Mucosa of stomach (tissue), 1 donor: Measurements from ENCODE around the gene ZNF383.
"Not testable (repeated sequence)": the region's sequence is repeated elsewhere in the genome, so short reads cannot be mapped to it uniquely, and the experiment has no call there.

Source experiments
- H3K27me3 ChIP-seq: one replicate; pipeline ENCODE4 v1.7.0; 2013; ENCODE audit warnings: mild to moderate bottlenecking, low read length; ENCODE audit not compliant: control insufficient read depth, insufficient read depth
- H3K36me3 ChIP-seq: one replicate; pipeline ENCODE4 v1.7.0; 2013; ENCODE audit warnings: low read length; ENCODE audit not compliant: control insufficient read depth, insufficient read depth
- H3K4me1 ChIP-seq: one replicate; pipeline ENCODE4 v1.7.0; 2013; ENCODE audit warnings: mild to moderate bottlenecking, low read length; ENCODE audit not compliant: control insufficient read depth, insufficient read depth
- H3K4me3 ChIP-seq: one replicate; pipeline ENCODE4 v1.7.0; 2013; ENCODE audit warnings: low read length
- H3K9ac ChIP-seq: one replicate; pipeline ENCODE4 v1.7.0; 2013; ENCODE audit warnings: mild to moderate bottlenecking, low read length, moderate library complexity
- H3K9me3 ChIP-seq: one replicate; pipeline ENCODE4 v1.7.0; 2013; ENCODE audit warnings: mild to moderate bottlenecking, low read length, moderate library complexity; ENCODE audit not compliant: control insufficient read depth
- donor health status: Pancreatic carcinoma.

ZNF383 gene

DNA sequence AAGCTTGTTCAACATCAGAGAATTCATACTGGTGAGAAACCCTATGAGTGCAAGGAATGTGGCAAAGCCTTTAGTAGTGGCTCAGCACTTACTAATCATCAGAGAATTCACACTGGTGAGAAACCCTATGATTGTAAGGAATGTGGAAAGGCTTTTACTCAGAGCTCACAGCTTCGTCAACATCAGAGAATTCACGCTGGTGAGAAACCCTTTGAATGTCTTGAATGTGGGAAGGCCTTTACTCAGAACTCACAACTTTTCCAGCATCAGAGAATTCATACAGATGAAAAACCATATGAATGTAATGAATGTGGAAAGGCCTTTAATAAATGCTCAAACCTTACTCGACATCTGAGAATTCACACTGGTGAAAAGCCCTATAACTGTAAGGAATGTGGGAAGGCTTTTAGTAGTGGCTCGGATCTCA lies 25.2 kb downstream of the ZNF383 start:
- Histone ChIP-seq H3K4me1 (no peaks in the 10 kb centered on the region), H3K4me3 (no peak overlapping the region), H3K36me3 (peaks cover 15% of the 10 kb centered on the region), H3K9me3 (peaks cover 38% of the 10 kb centered on the region), H3K27me3 (no peaks in the 10 kb centered on the region), H3K9ac (no peak overlapping the region)

DNA sequence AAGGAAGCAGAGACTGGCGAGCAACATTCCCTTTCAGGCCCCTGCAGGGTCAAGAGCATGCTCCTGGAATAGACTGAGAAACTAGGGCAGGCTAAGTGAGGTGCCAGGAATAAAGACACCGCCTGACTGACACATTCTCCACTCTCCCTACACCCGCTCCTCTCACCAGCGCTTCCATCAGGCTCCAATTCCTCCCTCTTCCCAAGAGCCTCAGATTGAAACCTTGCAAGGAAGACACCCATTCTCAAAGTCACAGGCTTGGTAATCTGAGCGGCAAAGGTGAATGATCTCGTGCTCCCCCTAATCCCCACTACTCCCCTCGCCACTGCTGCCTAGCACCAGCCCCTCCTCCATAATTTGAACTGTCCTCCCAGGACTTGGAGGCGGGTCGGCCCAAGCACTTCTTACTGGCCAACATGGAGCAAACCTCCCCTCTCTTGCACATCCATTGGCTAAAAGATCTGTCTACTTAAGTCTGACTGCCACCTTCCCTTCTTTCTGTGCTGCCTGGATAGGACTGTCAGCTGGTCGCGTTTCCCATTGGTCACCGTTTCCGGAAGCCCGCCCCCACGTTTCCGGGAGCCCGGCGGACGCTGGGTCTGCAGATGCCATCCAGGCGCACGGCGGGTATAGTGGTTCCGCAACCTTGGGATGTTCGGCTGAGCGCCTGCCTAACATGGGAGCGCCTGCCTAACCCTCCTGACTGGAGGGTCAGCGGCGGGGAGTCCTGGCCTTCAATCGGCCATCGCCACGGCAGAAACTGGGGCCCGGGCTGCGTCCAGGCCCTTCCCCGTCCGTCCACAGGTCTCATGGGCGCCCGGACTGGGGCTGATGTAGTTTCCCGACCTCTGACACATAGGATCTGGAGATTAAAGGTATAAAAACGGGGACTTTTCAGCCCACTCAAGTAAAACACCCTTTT lies 33.6 kb downstream of the ZNF383 start:
- H3K4me1 ChIP-seq = no peaks in the 10 kb centered on the region
- no peaks in the 10 kb centered on the region for H3K36me3 ChIP-seq
- peak overlapping the region; percentile 54 for H3K4me3 ChIP-seq
- peaks cover 1% of the 10 kb centered on the region for H3K9me3 ChIP-seq
- no peaks in the 10 kb centered on the region for H3K27me3 ChIP-seq
- H3K9ac ChIP-seq = peak overlapping the region; percentile 56

DNA sequence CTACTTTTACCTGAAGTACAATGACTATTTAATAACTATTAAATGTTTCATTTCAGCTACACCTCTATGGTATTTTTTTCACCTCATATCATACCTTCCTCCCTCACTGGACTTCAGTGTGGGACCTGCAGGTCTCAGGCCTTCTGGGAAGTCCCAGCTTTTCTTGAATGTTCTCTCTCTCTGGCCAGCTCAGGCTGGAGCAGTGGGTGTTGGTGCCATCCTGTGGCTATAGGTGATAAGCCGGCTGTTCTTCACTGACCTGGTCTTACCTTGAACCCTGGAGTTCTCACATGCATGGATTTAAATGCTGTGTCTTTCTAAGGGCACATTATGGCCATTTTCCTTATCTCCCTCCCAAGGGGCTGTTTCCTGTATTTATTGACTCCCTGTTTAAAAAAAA lies 45.0 kb downstream of the ZNF383 start:
- not testable (repeated sequence) for H3K27me3 ChIP-seq, H3K9me3 ChIP-seq, H3K4me1 ChIP-seq, H3K36me3 ChIP-seq, H3K9ac ChIP-seq, H3K4me3 ChIP-seq

DNA sequence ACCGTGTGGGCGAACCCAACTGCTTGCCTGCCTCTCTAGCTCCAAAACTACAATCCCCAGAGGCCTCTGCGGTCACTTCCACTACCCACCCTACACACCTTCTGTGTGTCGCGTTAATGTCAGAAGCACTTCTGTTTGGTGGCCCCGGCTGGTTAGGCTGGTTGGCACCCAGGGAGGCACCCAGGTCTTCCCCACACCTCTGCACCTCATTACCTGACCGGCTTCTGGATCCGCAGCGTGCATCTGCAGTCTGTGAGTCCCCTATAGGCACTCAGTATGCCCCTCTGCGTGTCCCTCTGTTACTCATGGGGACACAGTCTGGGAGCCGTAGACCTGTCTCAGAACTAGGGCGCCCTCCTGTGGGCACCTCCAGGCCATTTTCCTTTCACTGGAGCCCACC lies 49.0 kb downstream of the ZNF383 start:
- not testable (repeated sequence) for H3K36me3 ChIP-seq, H3K4me3 ChIP-seq, H3K27me3 ChIP-seq, H3K4me1 ChIP-seq, H3K9me3 ChIP-seq, H3K9ac ChIP-seq

DNA sequence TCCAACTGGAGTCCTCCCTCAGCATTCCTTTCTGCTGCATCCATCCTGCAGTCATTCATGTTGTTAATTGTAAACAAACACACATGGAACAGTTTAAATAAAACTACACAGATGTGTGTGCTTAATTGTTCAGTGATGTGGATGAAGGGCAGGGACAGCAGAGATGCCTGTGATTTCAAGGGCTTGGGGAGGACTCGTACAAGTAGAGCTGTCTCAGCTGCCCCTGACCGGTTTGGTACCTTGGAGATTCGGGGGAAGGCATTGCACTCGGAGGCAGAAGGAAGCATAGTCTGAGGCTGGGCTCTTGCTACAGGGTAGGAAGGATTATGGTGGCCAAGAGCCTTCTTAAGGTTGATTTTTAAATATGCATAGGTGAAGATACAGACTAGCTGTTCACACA lies 49.7 kb downstream of the ZNF383 start:
- not testable (repeated sequence) for H3K4me1 ChIP-seq, H3K36me3 ChIP-seq, H3K4me3 ChIP-seq, H3K27me3 ChIP-seq, H3K9ac ChIP-seq, H3K9me3 ChIP-seq

DNA sequence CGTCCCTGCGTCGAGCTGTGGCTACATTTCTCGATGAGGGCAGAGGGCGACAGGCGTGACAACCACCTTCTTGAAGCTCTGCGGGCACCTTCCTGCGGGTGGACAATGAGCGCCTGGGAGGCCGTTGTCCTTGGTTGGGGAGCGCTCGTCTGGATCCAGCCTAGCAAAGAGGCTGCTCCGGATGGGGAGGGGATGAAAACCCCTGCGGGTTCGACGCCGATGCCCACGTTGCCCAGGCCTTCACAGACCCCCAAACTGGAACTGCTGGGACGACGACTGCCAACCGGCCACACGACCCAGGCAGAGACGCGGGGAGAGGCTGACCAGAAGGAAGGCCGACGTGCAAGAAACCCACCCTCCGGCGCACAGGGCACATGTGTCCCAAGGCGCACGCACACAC lies 62.6 kb downstream of the ZNF383 start:
- H3K27me3 ChIP-seq, H3K4me1 ChIP-seq, H3K9ac ChIP-seq, H3K9me3 ChIP-seq, H3K36me3 ChIP-seq, H3K4me3 ChIP-seq: not testable (repeated sequence)

DNA sequence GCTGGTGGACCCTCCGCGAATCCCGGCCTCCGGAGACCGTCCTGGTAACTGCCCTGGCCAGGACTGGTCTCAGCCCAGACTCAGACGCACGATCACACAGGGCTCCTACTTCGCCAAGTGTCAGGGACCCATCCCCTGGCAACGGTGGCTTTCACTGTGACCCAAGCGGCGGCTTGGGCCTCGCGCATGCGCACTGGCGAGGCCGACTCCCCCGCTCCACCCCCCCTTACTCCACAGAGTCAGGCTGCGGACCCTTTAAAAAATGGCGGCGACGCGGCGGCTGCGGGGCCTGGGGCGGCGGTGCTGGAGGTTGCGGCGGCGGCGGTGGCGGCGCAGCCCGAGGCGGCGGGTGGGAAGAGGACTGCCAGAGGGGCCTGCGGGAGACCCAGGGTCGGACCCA lies 66.0 kb downstream of the ZNF383 start:
- H3K27me3 ChIP-seq, H3K9ac ChIP-seq, H3K9me3 ChIP-seq, H3K4me1 ChIP-seq, H3K36me3 ChIP-seq, H3K4me3 ChIP-seq: not testable (repeated sequence)

DNA sequence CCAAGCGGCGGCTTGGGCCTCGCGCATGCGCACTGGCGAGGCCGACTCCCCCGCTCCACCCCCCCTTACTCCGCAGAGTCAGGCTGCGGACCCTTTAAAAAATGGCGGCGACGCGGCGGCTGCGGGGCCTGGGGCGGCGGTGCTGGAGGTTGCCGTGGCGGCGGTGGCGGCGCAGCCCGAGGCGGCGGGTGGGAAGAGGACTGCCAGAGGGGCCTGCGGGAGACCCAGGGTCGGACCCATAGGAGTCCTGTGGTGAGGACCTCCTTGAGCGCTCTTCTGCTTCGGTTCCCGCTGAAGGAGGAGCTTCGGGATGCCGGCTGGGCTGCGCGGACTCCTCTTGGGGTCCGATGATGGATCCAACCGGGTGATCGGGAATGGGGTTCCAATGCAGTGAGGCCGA lies 71.2 kb downstream of the ZNF383 start:
- not testable (repeated sequence) for H3K4me3 ChIP-seq

DNA sequence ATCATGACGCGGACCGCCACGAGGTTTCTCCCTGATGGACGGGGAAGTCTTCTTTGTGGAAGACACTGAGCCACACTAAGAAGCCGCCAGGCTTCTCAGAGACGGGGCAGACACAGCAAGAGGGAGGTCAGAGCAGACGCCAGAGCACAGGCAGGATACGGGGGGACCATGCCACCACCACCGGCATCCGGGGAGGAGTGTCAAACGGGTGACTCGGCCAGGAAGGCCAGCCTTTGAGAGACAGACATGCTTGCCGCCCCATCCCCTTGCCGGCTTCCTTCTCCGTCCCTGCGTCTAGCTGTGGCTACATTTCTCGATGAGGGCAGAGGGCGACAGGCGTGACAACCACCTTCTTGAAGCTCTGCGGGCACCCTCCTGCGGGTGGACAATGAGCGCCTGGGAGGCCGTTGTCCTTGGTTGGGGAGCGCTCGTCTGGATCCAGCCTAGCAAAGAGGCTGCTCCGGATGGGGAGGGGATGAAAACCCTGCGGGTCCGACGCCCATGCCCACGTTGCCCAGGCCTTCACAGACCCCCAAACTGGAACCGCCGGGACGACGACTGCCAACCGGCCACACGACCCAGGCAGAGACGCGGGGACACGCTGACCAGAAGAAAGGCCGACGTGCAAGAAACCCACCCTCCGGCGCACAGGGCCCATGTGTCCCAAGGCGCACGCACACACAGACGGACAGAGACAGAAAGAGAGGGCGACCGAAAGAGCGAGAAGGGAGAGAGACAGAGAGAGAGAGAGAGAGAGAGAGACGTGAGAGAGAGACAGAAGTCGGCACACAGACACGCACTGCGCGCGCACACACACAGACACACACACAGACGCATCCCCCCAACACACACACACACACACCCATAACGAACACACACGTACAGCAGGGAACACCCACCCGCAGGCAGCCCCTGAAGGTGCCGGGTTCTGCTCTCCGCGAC lies 75.3 kb downstream of the ZNF383 start:
- not testable (repeated sequence) for H3K9ac ChIP-seq, H3K27me3 ChIP-seq, H3K4me1 ChIP-seq, H3K9me3 ChIP-seq, H3K4me3 ChIP-seq, H3K36me3 ChIP-seq

More for the DNA sequence above, 71.2 kb downstream of the ZNF383 start:
- H3K36me3 ChIP-seq, H3K27me3 ChIP-seq, H3K9me3 ChIP-seq, H3K9ac ChIP-seq, H3K4me1 ChIP-seq: not testable (repeated sequence)

DNA sequence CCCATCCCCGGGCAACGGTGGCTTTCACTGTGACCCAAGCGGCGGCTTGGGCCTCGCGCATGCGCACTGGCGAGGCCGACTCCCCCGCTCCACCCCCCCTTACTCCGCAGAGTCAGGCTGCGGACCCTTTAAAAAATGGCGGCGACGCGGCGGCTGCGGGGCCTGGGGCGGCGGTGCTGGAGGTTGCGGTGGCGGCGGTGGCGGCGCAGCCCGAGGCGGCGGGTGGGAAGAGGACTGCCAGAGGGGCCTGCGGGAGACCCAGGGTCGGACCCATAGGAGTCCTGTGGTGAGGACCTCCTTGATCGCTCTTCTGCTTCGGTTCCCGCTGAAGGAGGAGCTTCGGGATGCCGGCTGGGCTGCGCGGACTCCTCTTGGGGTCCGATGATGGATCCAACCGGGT lies 76.2 kb downstream of the ZNF383 start:
- not testable (repeated sequence) for H3K9me3 ChIP-seq, H3K9ac ChIP-seq, H3K4me1 ChIP-seq, H3K27me3 ChIP-seq, H3K4me3 ChIP-seq, H3K36me3 ChIP-seq
